PC-9 (cell line): Measurements from ENCODE around the gene IP6K3. TPM values are rescaled to one million over a fixed set of nuclear protein-coding genes. Genes with fewer than 3 reads are reported as not detected.

ENCODE experiments used
- BruUV-seq: library from RNA; stranded (reverse); fragments of 400-500 nt; replicated peaks from 2 replicates; lab custom pipeline; 2021; lab: Mats Ljungman, UMichigan
- CTCF ChIA-PET: fragments of 300-600 bp; sonication (Branson Sonifier 250); formaldehyde crosslinking; loops from one replicate; lab custom pipeline; 2022; ENCODE audit warnings: antibody characterized with exemption; lab: Charles Lee
- POLR2A ChIA-PET: fragments of 300-600 bp; sonication (Branson Sonifier 250); formaldehyde crosslinking; loops from one replicate; lab custom pipeline; 2022; ENCODE audit warnings: antibody characterized with exemption; ENCODE audit not compliant: unreplicated experiment; lab: Charles Lee
- DNase-seq, 2 experiments: peaks; one replicate each; pipeline versions ENCODE4 v3.0.0 to v3.0.0-alpha.2; 2015 to 2022; ENCODE audit warnings: mixed read lengths in 1 of 2
- H2AFZ ChIP-seq: fragments of 200-600 bp; sonication (generic); 2 replicates; pipeline ENCODE4 v1.8.1; 2017; ENCODE audit warnings: antibody characterized with exemption
- H3F3A ChIP-seq: fragments of 200-600 bp; sonication (generic); 2 replicates; pipeline ENCODE4 v1.8.1; 2017; ENCODE audit warnings: antibody characterized with exemption, mild to moderate bottlenecking, low read depth; ENCODE audit not compliant: insufficient read depth
- H3K27ac ChIP-seq: fragments of 200-600 bp; sonication (generic); 2 replicates; pipeline ENCODE4 v1.6.1; 2016; ENCODE audit warnings: mixed run types
- H3K27me3 ChIP-seq: fragments of 200-600 bp; sonication (generic); 2 replicates; pipeline ENCODE4 v1.6.1; 2016; ENCODE audit warnings: low read depth, mixed run types; ENCODE audit not compliant: insufficient read depth
- H3K36me3 ChIP-seq: fragments of 200-600 bp; sonication (generic); 2 replicates; pipeline ENCODE4 v1.6.1; 2016; ENCODE audit warnings: low read depth, mixed run types
- H3K4me1 ChIP-seq: fragments of 200-600 bp; sonication (generic); replicated peaks from 2 replicates; pipeline ENCODE4 v1.6.1; 2016; ENCODE audit warnings: mixed run types; ENCODE audit not compliant: insufficient read depth
- H3K4me2 ChIP-seq: fragments of 200-600 bp; sonication (generic); 2 replicates; pipeline ENCODE4 v1.6.1; 2017; ENCODE audit warnings: mixed run types
- H3K4me3 ChIP-seq: fragments of 200-600 bp; sonication (generic); 2 replicates; pipeline ENCODE4 v1.6.1; 2016; ENCODE audit warnings: mixed run types
- H3K79me2 ChIP-seq: fragments of 200-600 bp; sonication (generic); 2 replicates; pipeline ENCODE4 v1.6.1; 2017; ENCODE audit warnings: low read depth, mixed run types
- H3K9me2 ChIP-seq: fragments of 200-600 bp; sonication (generic); 2 replicates; pipeline ENCODE4 v1.8.1; 2017; ENCODE audit warnings: mild to moderate bottlenecking; ENCODE audit not compliant: insufficient read depth
- H3K9me3 ChIP-seq: fragments of 200-600 bp; sonication (generic); 2 replicates; pipeline ENCODE4 v1.8.1; 2016; ENCODE audit warnings: low read depth; ENCODE audit not compliant: insufficient read depth
- H4K20me1 ChIP-seq: fragments of 200-600 bp; sonication (generic); 2 replicates; pipeline ENCODE4 v1.8.1; 2017; ENCODE audit not compliant: insufficient read depth
- CTCF ChIP-seq: fragments of 200-600 bp; sonication (generic); conservative IDR thresholded peaks from 2 replicates; pipeline ENCODE4 v1.6.1; 2017; ENCODE audit warnings: mixed run types, antibody characterized with exemption, mild to moderate bottlenecking, moderate library complexity
- EZH2 ChIP-seq: fragments of 200-600 bp; sonication (generic); IDR thresholded peaks from 2 replicates; pipeline ENCODE4 v1.8.0; 2017; ENCODE audit warnings: antibody characterized with exemption, low read depth
- intact Hi-C: fragments of 100-400 bp; cut with micrococcal nuclease; formaldehyde crosslinking; loops from one replicate; pipeline ENCODE4 v1.10.0; 2022; ENCODE audit not compliant: unreplicated experiment
- total RNA-seq: library from RNA; stranded (reverse); gene quantifications from 2 replicates; pipeline ENCODE4 v1.2.3, GENCODE V29; 2021

IP6K3 gene
- total RNA-seq, 1 experiment from 2014 or later: not detected

GRCh38 chr6:33709605-33710295, 37.0 kb downstream of the IP6K3 start:
- Histone ChIP-seq H3K4me3 (no peak overlapping the region), H3K27me3 (no peaks in the 10 kb centered on the region), H3K4me2 (peak overlapping the region; percentile 99; the same call in 1 of the 2 replicates), H3K27ac (no peak overlapping the region), H2AFZ (no peak overlapping the region), H3K9me2 (no peaks in the 10 kb centered on the region), H3K9me3 (no peaks in the 10 kb centered on the region), H3K4me1 (peaks cover 14% of the 10 kb centered on the region), H3K36me3 (peaks cover 24% of the 10 kb centered on the region; the same call in 1 of the 2 replicates), H3F3A (peaks cover 10% of the 10 kb centered on the region; the same call in 1 of the 2 replicates), H3K79me2 (peaks cover 29% of the 10 kb centered on the region), H4K20me1 (no peaks in the 10 kb centered on the region)
- no peak for DNase-seq
- CTCF ChIA-PET: no interaction called here
- TF ChIP-seq CTCF (no peak), EZH2 (no peak)
- no TSS peak for BruUV-seq
- POLR2A ChIA-PET: interaction anchor here (0.6 kb wide), 1 partner anchor 256 kb away, joined by 3 read pairs; the partner anchor contains the start of gene ZBTB9
- intact Hi-C loops: loop anchor here (2.0 to 10.0 kb wide), 2 partner anchors 445 to 865 kb away; partner anchors contain the start of gene PSMB8

- Histone ChIP-seq H3K27me3 (no peaks in the 10 kb centered on the region), H3K4me2 (no peak overlapping the region), H3K36me3 (peaks cover 24% of the 10 kb centered on the region; the same call in 1 of the 2 replicates), H3K4me3 (no peak overlapping the region), H3K9me2 (no peaks in the 10 kb centered on the region), H3K9me3 (no peaks in the 10 kb centered on the region), H3K79me2 (peaks cover 29% of the 10 kb centered on the region), H2AFZ (no peak overlapping the region), H4K20me1 (no peaks in the 10 kb centered on the region), H3K4me1 (peaks cover 14% of the 10 kb centered on the region), H3K27ac (no peak overlapping the region), H3F3A (peaks cover 12% of the 10 kb centered on the region; the same call in 1 of the 2 replicates)
- no peak for DNase-seq
- TF ChIP-seq EZH2: no peak
- no peak for TF ChIP-seq CTCF
- intact Hi-C loops: loop anchor here (10.0 kb wide), 1 partner anchor 864 kb away; the partner anchor contains the start of gene PSMB8
- no TSS peak for BruUV-seq
- POLR2A ChIA-PET: no interaction called here
- CTCF ChIA-PET: interaction anchor here (0.6 kb wide), 1 partner anchor 581 kb away, joined by 5 read pairs; no protein-coding TSS in a partner anchor
Observed at GRCh38 chr6:33708516-33709204, 38.0 kb downstream of the IP6K3 start.

GRCh38 chr6:33707771-33708170, 38.9 kb downstream of the IP6K3 start:
- no peak for DNase-seq
- TF ChIP-seq CTCF (no peak), EZH2 (no peak)
- ChIA-PET POLR2A (no interaction called here), CTCF (no interaction called here)
- Histone ChIP-seq H3K9me3 (no peaks in the 10 kb centered on the region), H2AFZ (no peak overlapping the region), H3K9me2 (no peaks in the 10 kb centered on the region), H3K79me2 (peaks cover 29% of the 10 kb centered on the region), H3K27ac (no peak overlapping the region), H3K4me2 (no peak overlapping the region), H3K4me1 (peaks cover 14% of the 10 kb centered on the region), H3F3A (peaks cover 16% of the 10 kb centered on the region; the same call in 1 of the 2 replicates), H4K20me1 (peaks cover 2% of the 10 kb centered on the region; the same call in 1 of the 2 replicates), H3K4me3 (no peak overlapping the region), H3K36me3 (peaks cover 24% of the 10 kb centered on the region; the same call in 1 of the 2 replicates), H3K27me3 (no peaks in the 10 kb centered on the region)
- BruUV-seq: no TSS peak
- intact Hi-C loops: loop anchor here (10.0 kb wide), 1 partner anchor 863 kb away; the partner anchor contains the start of gene PSMB8
